Measurements from ENCODE around the gene LRMDA.

The LRMDA gene

GRCh38 chr10:76036962-76037361 is 605.5 kb downstream of the LRMDA start:
- H3K27ac ChIP-seq: no peak overlapping the region

GRCh38 chr10:76037531-76038155 is 606.2 kb downstream of the LRMDA start:
- Histone ChIP-seq H3K36me3 (ENCODE audit: control insufficient read depth, insufficient read depth, low read length) (no peaks in the 10 kb centered on the region), H3K27ac (no peak overlapping the region), H3K79me2 (no peaks in the 10 kb centered on the region), H2AFZ (no peak overlapping the region), H3K4me3 (ENCODE audit: low read depth, low read length) (no peak overlapping the region), H3K9me3 (ENCODE audit: control insufficient read depth, low read length) (no peaks in the 10 kb centered on the region), H3K4me1 (no peaks in the 10 kb centered on the region), H3K27me3 (ENCODE audit: control insufficient read depth, insufficient read depth, low read length) (no peaks in the 10 kb centered on the region), H3K9ac (no peak overlapping the region), H3K4me2 (ENCODE audit: low read length) (no peak overlapping the region)
- no peak for TF ChIP-seq CTCF (IDR thresholded peaks at IDR 0.05)

More at GRCh38 chr10:76036962-76037361, 605.5 kb downstream of the LRMDA start:
- no peak for TF ChIP-seq CTCF (IDR thresholded peaks at IDR 0.05)
- Histone ChIP-seq H3K9ac (no peak overlapping the region), H3K4me1 (no peaks in the 10 kb centered on the region), H3K36me3 (ENCODE audit: control insufficient read depth, insufficient read depth, low read length) (no peaks in the 10 kb centered on the region), H3K9me3 (ENCODE audit: control insufficient read depth, low read length) (no peaks in the 10 kb centered on the region), H3K4me3 (ENCODE audit: low read depth, low read length) (no peak overlapping the region), H3K4me2 (ENCODE audit: low read length) (no peak overlapping the region), H2AFZ (no peak overlapping the region), H3K79me2 (no peaks in the 10 kb centered on the region), H3K27me3 (ENCODE audit: control insufficient read depth, insufficient read depth, low read length) (no peaks in the 10 kb centered on the region)

GRCh38 chr10:76038696-76039095 is 607.3 kb downstream of the LRMDA start:
- no peak overlapping the region for H3K9ac ChIP-seq
- H3K4me3 ChIP-seq (ENCODE audit: low read depth, low read length): no peak overlapping the region
- no peak for TF ChIP-seq CTCF (IDR thresholded peaks at IDR 0.05)
- H3K79me2 ChIP-seq: no peaks in the 10 kb centered on the region
- H3K36me3 ChIP-seq (ENCODE audit: control insufficient read depth, insufficient read depth, low read length): no peaks in the 10 kb centered on the region
- H2AFZ ChIP-seq: no peak overlapping the region
- H3K4me2 ChIP-seq (ENCODE audit: low read length): no peak overlapping the region
- H3K4me1 ChIP-seq: no peaks in the 10 kb centered on the region
- no peaks in the 10 kb centered on the region for H3K9me3 ChIP-seq (ENCODE audit: control insufficient read depth, low read length)
- H3K27ac ChIP-seq: no peak overlapping the region
- no peaks in the 10 kb centered on the region for H3K27me3 ChIP-seq (ENCODE audit: control insufficient read depth, insufficient read depth, low read length)

- H3K4me3 ChIP-seq (ENCODE audit: low read depth, low read length): no peak overlapping the region
- H3K27me3 ChIP-seq (ENCODE audit: control insufficient read depth, insufficient read depth, low read length): no peaks in the 10 kb centered on the region
These were observed 608.8 kb downstream of the LRMDA start for GRCh38 chr10:76040107-76040829.

More at GRCh38 chr10:76040107-76040829, 608.8 kb downstream of the LRMDA start:
- no peaks in the 10 kb centered on the region for H3K36me3 ChIP-seq (ENCODE audit: control insufficient read depth, insufficient read depth, low read length)
- H3K79me2 ChIP-seq: no peaks in the 10 kb centered on the region
- H3K4me2 ChIP-seq (ENCODE audit: low read length): no peak overlapping the region
- no peak overlapping the region for H2AFZ ChIP-seq
- no peaks in the 10 kb centered on the region for H3K9me3 ChIP-seq (ENCODE audit: control insufficient read depth, low read length)
- H3K9ac ChIP-seq: no peak overlapping the region
- H3K27ac ChIP-seq: no peak overlapping the region
- TF ChIP-seq CTCF (IDR thresholded peaks at IDR 0.05): no peak
- H3K4me1 ChIP-seq: no peaks in the 10 kb centered on the region

All from parathyroid adenoma (tissue), 2 donors.